Neural crest cell (in vitro differentiated cells): ENCODE measurements around the gene PNPLA6. TPM values are rescaled to one million over a fixed set of nuclear protein-coding genes. Genes with fewer than 3 reads are reported as not detected.

Experiments
- DNase-seq: peaks from one replicate; pipeline ENCODE4 v3.0.0; 2021; ENCODE audit warnings: low read depth, mixed read lengths, low spot score
- H3K27ac Mint-ChIP-seq: one replicate; pipeline ENCODE4 v1.8.0; 2021; ENCODE audit warnings: mild to moderate bottlenecking, mixed read lengths; ENCODE audit not compliant: unreplicated experiment
- H3K27me3 Mint-ChIP-seq: 2 replicates; pipeline ENCODE4 v1.8.0; 2021; ENCODE audit warnings: low read depth, mild to moderate bottlenecking, mixed read lengths
- H3K36me3 Mint-ChIP-seq: 2 replicates; pipeline ENCODE4 v1.8.0; 2021; ENCODE audit warnings: low read depth, mild to moderate bottlenecking, mixed read lengths
- H3K4me1 Mint-ChIP-seq: 2 replicates; pipeline ENCODE4 v1.8.0; 2021; ENCODE audit warnings: mixed read lengths
- H3K4me3 Mint-ChIP-seq: one replicate; pipeline ENCODE4 v1.8.0; 2021; ENCODE audit warnings: mild to moderate bottlenecking, mixed read lengths
- H3K9me3 Mint-ChIP-seq: 2 replicates; pipeline ENCODE4 v1.8.0; 2021; ENCODE audit warnings: mixed read lengths
- CTCF ChIP-seq: fragments of 200-600 bp; sonication (generic); conservative IDR thresholded peaks from 2 replicates; pipeline ENCODE4 v1.5.0; 2021; ENCODE audit warnings: antibody characterized with exemption, mild to moderate bottlenecking
- total RNA-seq: library from RNA; stranded (reverse); gene quantifications from 2 replicates; pipeline ENCODE4 v1.2.1, GENCODE V29; 2021

PNPLA6 gene
- total RNA-seq, 1 donor from 2014 or later = 72.1 TPM

DNA sequence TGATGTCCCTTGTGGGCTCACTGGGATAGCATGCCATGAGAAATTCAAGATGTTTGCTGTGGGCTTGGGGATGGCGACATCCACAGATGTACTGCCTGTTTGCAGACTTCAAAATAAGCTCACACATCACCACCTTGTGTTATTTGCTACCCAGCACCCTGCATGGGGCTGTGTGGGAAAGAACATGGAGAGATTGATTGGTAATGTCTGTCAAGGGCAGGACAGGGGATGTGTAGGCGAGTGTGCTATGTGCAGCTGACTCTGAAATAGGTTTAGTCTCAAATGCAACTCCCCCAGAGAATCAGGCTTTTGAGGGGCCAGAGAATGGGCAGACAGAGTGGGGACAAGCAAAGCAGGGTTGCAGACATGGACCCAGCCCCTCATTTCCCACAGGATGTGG is 24.7 kb downstream of the PNPLA6 start:
- Mint-ChIP-seq H3K4me1 (no peaks in the 10 kb centered on the region), H3K4me3 (no peak overlapping the region), H3K9me3 (no peaks in the 10 kb centered on the region), H3K27ac (no peak overlapping the region), H3K27me3 (no peaks in the 10 kb centered on the region), H3K36me3 (peaks cover 13% of the 10 kb centered on the region)
- DNase-seq = no peak
- TF ChIP-seq CTCF = no peak

DNA sequence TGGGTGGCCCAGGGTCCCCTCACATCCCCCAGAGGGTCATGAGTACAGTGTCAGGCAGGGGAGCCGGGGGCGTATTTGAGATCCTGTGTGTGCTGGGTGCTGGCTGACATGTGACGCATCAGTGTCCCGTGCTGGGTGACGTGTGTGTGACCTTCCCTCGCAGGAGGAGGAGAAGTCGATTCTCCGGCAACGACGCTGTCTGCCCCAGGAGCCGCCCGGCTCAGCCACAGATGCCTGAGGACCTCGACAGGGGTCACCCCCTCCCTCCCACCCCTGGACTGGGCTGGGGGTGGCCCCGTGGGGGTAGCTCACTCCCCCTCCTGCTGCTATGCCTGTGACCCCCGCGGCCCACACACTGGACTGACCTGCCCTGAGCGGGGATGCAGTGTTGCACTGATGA is 25.8 kb downstream of the PNPLA6 start:
- no peak for TF ChIP-seq CTCF
- Mint-ChIP-seq H3K9me3 (no peaks in the 10 kb centered on the region), H3K4me1 (no peaks in the 10 kb centered on the region), H3K36me3 (peaks cover 13% of the 10 kb centered on the region), H3K27me3 (no peaks in the 10 kb centered on the region), H3K4me3 (no peak overlapping the region), H3K27ac (no peak overlapping the region)
- DNase-seq = no peak

GRCh38 chr19:7562646-7563393 is 27.3 kb downstream of the PNPLA6 start:
- Mint-ChIP-seq H3K27me3 (no peaks in the 10 kb centered on the region), H3K27ac (peak overlapping the region; percentile 86), H3K4me1 (no peaks in the 10 kb centered on the region), H3K9me3 (no peaks in the 10 kb centered on the region), H3K4me3 (no peak overlapping the region), H3K36me3 (peaks cover 12% of the 10 kb centered on the region)
- no peak for DNase-seq
- TF ChIP-seq CTCF = no peak

DNA sequence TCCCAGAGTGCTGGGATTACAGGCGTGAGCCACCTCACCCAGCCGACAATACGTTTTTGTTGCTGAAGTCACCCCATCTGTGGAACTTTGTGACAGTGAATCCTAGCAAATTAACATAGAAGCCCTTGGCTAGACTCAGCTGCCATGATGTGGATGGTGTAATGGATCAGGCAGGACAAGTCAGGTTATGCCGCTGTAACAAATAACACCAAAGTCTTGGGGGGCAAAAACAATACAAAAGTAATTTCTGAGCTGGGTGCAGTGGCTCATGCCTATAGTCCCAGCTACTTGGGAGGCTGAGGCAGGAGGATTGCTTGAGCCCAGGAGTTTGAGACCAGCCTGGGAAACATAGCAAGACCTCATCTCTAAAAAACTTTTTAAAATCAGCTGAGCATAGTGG is 29.3 kb downstream of the PNPLA6 start:
- TF ChIP-seq CTCF = no peak
- H3K27ac Mint-ChIP-seq = no peak overlapping the region
- H3K4me3 Mint-ChIP-seq = no peak overlapping the region
- no peaks in the 10 kb centered on the region for H3K9me3 Mint-ChIP-seq
- H3K36me3 Mint-ChIP-seq = peaks cover 4% of the 10 kb centered on the region
- peaks cover 2% of the 10 kb centered on the region for H3K27me3 Mint-ChIP-seq
- DNase-seq = no peak
- H3K4me1 Mint-ChIP-seq = no peaks in the 10 kb centered on the region

GRCh38 chr19:7565332-7565731 is 29.8 kb downstream of the PNPLA6 start:
- no peaks in the 10 kb centered on the region for H3K4me1 Mint-ChIP-seq
- H3K4me3 Mint-ChIP-seq = no peak overlapping the region
- peaks cover 1% of the 10 kb centered on the region for H3K36me3 Mint-ChIP-seq
- TF ChIP-seq CTCF = no peak
- no peak for DNase-seq
- H3K27me3 Mint-ChIP-seq = peaks cover 2% of the 10 kb centered on the region
- H3K27ac Mint-ChIP-seq = no peak overlapping the region
- no peaks in the 10 kb centered on the region for H3K9me3 Mint-ChIP-seq
